NCI-H2107 treated with DMSO at 0.1 percent for 48 hours (cell line): ENCODE data around the gene RETREG3.
A peak's percentile ranks its signal among the peaks of the same experiment; 100 is the strongest.
"Not testable (repeated sequence)": the region's sequence is repeated elsewhere in the genome, so short reads cannot be mapped to it uniquely, and the experiment has no call there.

Source experiments
- DNase-seq: peaks from one replicate; lab custom pipeline; 2025; ENCODE audit not compliant: unreplicated experiment; lab: John Stamatoyannopoulos, UW

The RETREG3 gene

GRCh38 chr17:42571435-42572225, 37.5 kb downstream of the RETREG3 start:
- DNase-seq: no peak

GRCh38 chr17:42568341-42569111, 40.6 kb downstream of the RETREG3 start:
- no peak for DNase-seq

- DNase-seq: peak; percentile 90
Measured at GRCh38 chr17:42566883-42567573, 42.1 kb downstream of the RETREG3 start, which contains the start of gene MLX. TSS of gene MLX (plus strand) at chr17:42567100. CDS start at chr17:42567125, 25 bp downstream.

GRCh38 chr17:42566215-42566882, 42.8 kb downstream of the RETREG3 start:
- no peak for DNase-seq

- DNase-seq: no peak
Measured at GRCh38 chr17:42565523-42566214, 43.5 kb downstream of the RETREG3 start.

GRCh38 chr17:42564815-42565522, 44.2 kb downstream of the RETREG3 start:
- no peak for DNase-seq

- DNase-seq: no peak
Measured at GRCh38 chr17:42563950-42564349, 45.2 kb downstream of the RETREG3 start.

GRCh38 chr17:42563543-42563942, 45.6 kb downstream of the RETREG3 start:
- no peak for DNase-seq

- DNase-seq: no peak
Measured at GRCh38 chr17:42563143-42563509, 46.0 kb downstream of the RETREG3 start.

GRCh38 chr17:42562388-42563142, 46.6 kb downstream of the RETREG3 start:
- DNase-seq: no peak

GRCh38 chr17:42561897-42562387, 47.2 kb downstream of the RETREG3 start, which contains the start of gene COASY:
TSS of gene COASY (plus strand) at chr17:42562148. CDS start at chr17:42562623, 475 bp downstream.
- peak; percentile 90 for DNase-seq

- DNase-seq: no peak
Measured at GRCh38 chr17:42560246-42560645, 48.9 kb downstream of the RETREG3 start.

- DNase-seq: no peak
Measured at GRCh38 chr17:42559075-42559474, 50.1 kb downstream of the RETREG3 start.

- not testable (repeated sequence) for DNase-seq
Measured at GRCh38 chr17:42555961-42556617, 53.1 kb downstream of the RETREG3 start.

- no peak for DNase-seq
Measured at GRCh38 chr17:42555122-42555622, 54.0 kb downstream of the RETREG3 start.

GRCh38 chr17:42554250-42555121, 54.7 kb downstream of the RETREG3 start:
- DNase-seq: peak; percentile 55

- DNase-seq: no peak
Measured at GRCh38 chr17:42553866-42554249, 55.3 kb downstream of the RETREG3 start.
